ENCODE measurements around the gene ABLIM1. TPM values are rescaled to one million over a fixed set of nuclear protein-coding genes. Genes with fewer than 3 reads are reported as not detected.

ABLIM1 gene
- polyA plus RNA-seq, 1 donor from 2014 or later: 10.1 TPM

- no peak for TF ChIP-seq POLR2AphosphoS5 (IDR thresholded peaks at IDR 0.05)
- no peak for TF ChIP-seq TAF1 (IDR thresholded peaks at IDR 0.05; ENCODE audit: low read depth)
- TF ChIP-seq, protein P1, sequence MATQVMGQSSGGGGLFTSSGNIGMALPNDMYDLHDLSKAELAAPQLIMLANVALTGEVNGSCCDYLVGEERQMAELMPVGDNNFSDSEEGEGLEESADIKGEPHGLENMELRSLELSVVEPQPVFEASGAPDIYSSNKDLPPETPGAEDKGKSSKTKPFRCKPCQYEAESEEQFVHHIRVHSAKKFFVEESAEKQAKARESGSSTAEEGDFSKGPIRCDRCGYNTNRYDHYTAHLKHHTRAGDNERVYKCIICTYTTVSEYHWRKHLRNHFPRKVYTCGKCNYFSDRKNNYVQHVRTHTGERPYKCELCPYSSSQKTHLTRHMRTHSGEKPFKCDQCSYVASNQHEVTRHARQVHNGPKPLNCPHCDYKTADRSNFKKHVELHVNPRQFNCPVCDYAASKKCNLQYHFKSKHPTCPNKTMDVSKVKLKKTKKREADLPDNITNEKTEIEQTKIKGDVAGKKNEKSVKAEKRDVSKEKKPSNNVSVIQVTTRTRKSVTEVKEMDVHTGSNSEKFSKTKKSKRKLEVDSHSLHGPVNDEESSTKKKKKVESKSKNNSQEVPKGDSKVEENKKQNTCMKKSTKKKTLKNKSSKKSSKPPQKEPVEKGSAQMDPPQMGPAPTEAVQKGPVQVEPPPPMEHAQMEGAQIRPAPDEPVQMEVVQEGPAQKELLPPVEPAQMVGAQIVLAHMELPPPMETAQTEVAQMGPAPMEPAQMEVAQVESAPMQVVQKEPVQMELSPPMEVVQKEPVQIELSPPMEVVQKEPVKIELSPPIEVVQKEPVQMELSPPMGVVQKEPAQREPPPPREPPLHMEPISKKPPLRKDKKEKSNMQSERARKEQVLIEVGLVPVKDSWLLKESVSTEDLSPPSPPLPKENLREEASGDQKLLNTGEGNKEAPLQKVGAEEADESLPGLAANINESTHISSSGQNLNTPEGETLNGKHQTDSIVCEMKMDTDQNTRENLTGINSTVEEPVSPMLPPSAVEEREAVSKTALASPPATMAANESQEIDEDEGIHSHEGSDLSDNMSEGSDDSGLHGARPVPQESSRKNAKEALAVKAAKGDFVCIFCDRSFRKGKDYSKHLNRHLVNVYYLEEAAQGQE (IDR thresholded peaks at IDR 0.05; ENCODE audit: borderline replicate concordance): no peak
- no peak for TF ChIP-seq RAD21 (conservative IDR thresholded peaks at IDR 0.05)
- TF ChIP-seq SMC3 (conservative IDR thresholded peaks at IDR 0.05; ENCODE audit: poor library complexity): no peak
- no peak for TF ChIP-seq MXI1 (conservative IDR thresholded peaks at IDR 0.05; ENCODE audit: poor library complexity, severe bottlenecking)
- no peak for TF ChIP-seq EP300 (conservative IDR thresholded peaks at IDR 0.05; ENCODE audit: poor library complexity, severe bottlenecking)
- TF ChIP-seq CTCF (IDR thresholded peaks at IDR 0.05; ENCODE audit: poor library complexity, severe bottlenecking): no peak
- Histone ChIP-seq H3K9ac (ENCODE audit: low read length) (no peak overlapping the region), H3F3A (ENCODE audit: insufficient read depth, low read length, poor library complexity, severe bottlenecking) (no peaks in the 10 kb centered on the region), H3K79me2 (replicated peaks; ENCODE audit: insufficient read depth, low read length) (no peaks in the 10 kb centered on the region), H3K27ac (ENCODE audit: low read length) (no peak overlapping the region), H3K9me3 (ENCODE audit: low read length) (no peaks in the 10 kb centered on the region), H3K36me3 (ENCODE audit: insufficient read depth, low read length) (no peaks in the 10 kb centered on the region), H2AFZ (ENCODE audit: low read depth, low read length) (no peak overlapping the region), H3K4me2 (ENCODE audit: low read length) (no peak overlapping the region), H4K20me1 (ENCODE audit: insufficient read depth) (no peaks in the 10 kb centered on the region), H3K4me3 (ENCODE audit: low read length) (no peak overlapping the region), H3K27me3 (ENCODE audit: insufficient read depth, low read depth, low read length) (no peaks in the 10 kb centered on the region), H3K9me2 (ENCODE audit: insufficient read depth, low read length) (no peaks in the 10 kb centered on the region)
Observed at GRCh38 chr10:114507449-114507848, 150.6 kb downstream of the ABLIM1 start.

DNA sequence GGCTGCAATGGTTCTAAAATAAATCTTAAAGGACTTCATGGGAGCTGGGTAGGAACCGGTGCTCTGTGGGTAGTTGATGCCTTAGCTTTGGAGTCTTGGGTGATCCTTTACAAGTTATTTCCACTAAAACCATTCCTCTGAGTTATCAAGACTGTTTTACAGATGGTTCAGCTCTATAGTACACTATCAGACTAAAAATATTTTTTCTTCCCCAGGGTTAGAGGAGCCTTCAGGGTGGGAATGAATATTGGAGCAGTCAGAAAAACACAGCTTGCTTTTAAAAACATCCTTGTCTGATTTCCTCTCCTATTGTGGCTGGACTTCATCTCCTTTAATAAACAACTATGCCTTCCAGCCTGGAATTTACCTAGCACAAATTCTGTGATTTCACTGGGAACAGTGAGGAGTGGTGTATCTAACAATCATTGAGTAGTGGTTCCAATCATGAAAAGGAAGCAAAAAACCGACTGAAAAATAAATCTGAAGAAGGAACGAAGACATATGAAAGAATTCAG, 151.1 kb downstream of the ABLIM1 start:
- Histone ChIP-seq H3K27me3 (ENCODE audit: insufficient read depth, low read depth, low read length) (no peaks in the 10 kb centered on the region), H2AFZ (ENCODE audit: low read depth, low read length) (no peak overlapping the region), H4K20me1 (ENCODE audit: insufficient read depth) (no peaks in the 10 kb centered on the region), H3K27ac (ENCODE audit: low read length) (no peak overlapping the region), H3K4me3 (ENCODE audit: low read length) (no peak overlapping the region), H3K9me3 (ENCODE audit: low read length) (no peaks in the 10 kb centered on the region), H3K4me2 (ENCODE audit: low read length) (no peak overlapping the region), H3K79me2 (replicated peaks; ENCODE audit: insufficient read depth, low read length) (no peaks in the 10 kb centered on the region), H3F3A (ENCODE audit: insufficient read depth, low read length, poor library complexity, severe bottlenecking) (no peaks in the 10 kb centered on the region), H3K9me2 (ENCODE audit: insufficient read depth, low read length) (no peaks in the 10 kb centered on the region), H3K36me3 (ENCODE audit: insufficient read depth, low read length) (no peaks in the 10 kb centered on the region), H3K9ac (ENCODE audit: low read length) (no peak overlapping the region)
- TF ChIP-seq RAD21 (conservative IDR thresholded peaks at IDR 0.05): no peak
- TF ChIP-seq TAF1 (IDR thresholded peaks at IDR 0.05; ENCODE audit: low read depth): no peak
- no peak for TF ChIP-seq SMC3 (conservative IDR thresholded peaks at IDR 0.05; ENCODE audit: poor library complexity)
- TF ChIP-seq EP300 (conservative IDR thresholded peaks at IDR 0.05; ENCODE audit: poor library complexity, severe bottlenecking): no peak
- no peak for TF ChIP-seq CTCF (IDR thresholded peaks at IDR 0.05; ENCODE audit: poor library complexity, severe bottlenecking)
- TF ChIP-seq POLR2AphosphoS5 (IDR thresholded peaks at IDR 0.05): no peak
- TF ChIP-seq EZH2 (IDR thresholded peaks at IDR 0.05; ENCODE audit: borderline replicate concordance, insufficient read depth, low read length, poor library complexity, severe bottlenecking): no peak
- TF ChIP-seq MXI1 (conservative IDR thresholded peaks at IDR 0.05; ENCODE audit: poor library complexity, severe bottlenecking): no peak
- TF ChIP-seq, protein P1 (IDR thresholded peaks at IDR 0.05; ENCODE audit: borderline replicate concordance): no peak
